Adrenal gland (tissue), 5 donors: Measurements from ENCODE around the gene GPC5.

Experiments
- CTCF ChIP-seq, 6 experiments: fragments of 450-650 bp in 4 of 6; fragments of 200-600 bp in 2 of 6; sonication (generic) in 1 of 6; IDR thresholded peaks; 1 replicate in 5 of 6; 2 replicates in 1 of 6; pipeline versions ENCODE4 v1.5.1 to v1.8.0; 2016 to 2021; ENCODE audit warnings: antibody characterized with exemption in 6 of 6, mild to moderate bottlenecking in 2 of 6, moderate library complexity in 1 of 6
- POLR2A ChIP-seq, 2 donors: fragments of 450-650 bp; IDR thresholded peaks; one replicate each; pipeline ENCODE4 v1.6.1; 2017; ENCODE audit warnings: antibody characterized with exemption in 2 of 2, mild to moderate bottlenecking in 2 of 2, moderate library complexity in 1 of 2
- donor health status: DM: no; HTN: no; CAD: no.

- TF ChIP-seq CTCF (IDR thresholded peaks at IDR 0.05), result no peak
- TF ChIP-seq POLR2A (IDR thresholded peaks at IDR 0.05), result no peak
Measured at GRCh38 chr13:92894447-92894846, 1496.0 kb downstream of the GPC5 start.
